ENCODE results near the gene POLD2.

- TF ChIP-seq, protein P1, sequence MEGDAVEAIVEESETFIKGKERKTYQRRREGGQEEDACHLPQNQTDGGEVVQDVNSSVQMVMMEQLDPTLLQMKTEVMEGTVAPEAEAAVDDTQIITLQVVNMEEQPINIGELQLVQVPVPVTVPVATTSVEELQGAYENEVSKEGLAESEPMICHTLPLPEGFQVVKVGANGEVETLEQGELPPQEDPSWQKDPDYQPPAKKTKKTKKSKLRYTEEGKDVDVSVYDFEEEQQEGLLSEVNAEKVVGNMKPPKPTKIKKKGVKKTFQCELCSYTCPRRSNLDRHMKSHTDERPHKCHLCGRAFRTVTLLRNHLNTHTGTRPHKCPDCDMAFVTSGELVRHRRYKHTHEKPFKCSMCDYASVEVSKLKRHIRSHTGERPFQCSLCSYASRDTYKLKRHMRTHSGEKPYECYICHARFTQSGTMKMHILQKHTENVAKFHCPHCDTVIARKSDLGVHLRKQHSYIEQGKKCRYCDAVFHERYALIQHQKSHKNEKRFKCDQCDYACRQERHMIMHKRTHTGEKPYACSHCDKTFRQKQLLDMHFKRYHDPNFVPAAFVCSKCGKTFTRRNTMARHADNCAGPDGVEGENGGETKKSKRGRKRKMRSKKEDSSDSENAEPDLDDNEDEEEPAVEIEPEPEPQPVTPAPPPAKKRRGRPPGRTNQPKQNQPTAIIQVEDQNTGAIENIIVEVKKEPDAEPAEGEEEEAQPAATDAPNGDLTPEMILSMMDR (IDR thresholded peaks at IDR 0.05; ENCODE audit: control extremely low read depth in 1 of 3, insufficient read depth in 1 of 3, low read depth in 1 of 3, low read length in 3 of 3): no peak
- TF ChIP-seq MAX (IDR thresholded peaks at IDR 0.05) (no peak), RAD21 (IDR thresholded peaks at IDR 0.05 in 1 of 2, conservative IDR thresholded peaks at IDR 0.05 in 1 of 2; ENCODE audit: low read depth in 2 of 2, low read length in 2 of 2) (no peak), MAFK (IDR thresholded peaks at IDR 0.05; ENCODE audit: low read depth, low read length) (no peak), RFX5 (IDR thresholded peaks at IDR 0.05; ENCODE audit: borderline replicate concordance, low read depth, low read length) (no peak), POLR2A (IDR thresholded peaks at IDR 0.05; ENCODE audit: control extremely low read depth in 1 of 2, low read depth in 2 of 2, low read length in 2 of 2) (no peak), CREB1 (IDR thresholded peaks at IDR 0.05) (no peak), POLR2AphosphoS5 (IDR thresholded peaks at IDR 0.05; ENCODE audit: low read depth, low read length) (no peak), CHD2 (IDR thresholded peaks at IDR 0.05; ENCODE audit: low read length) (no peak), SP1 (IDR thresholded peaks at IDR 0.05; ENCODE audit: low read depth, low read length) (no peak), USF2 (IDR thresholded peaks at IDR 0.05; ENCODE audit: low read length) (no peak)
- TF ChIP-seq, protein P2, sequence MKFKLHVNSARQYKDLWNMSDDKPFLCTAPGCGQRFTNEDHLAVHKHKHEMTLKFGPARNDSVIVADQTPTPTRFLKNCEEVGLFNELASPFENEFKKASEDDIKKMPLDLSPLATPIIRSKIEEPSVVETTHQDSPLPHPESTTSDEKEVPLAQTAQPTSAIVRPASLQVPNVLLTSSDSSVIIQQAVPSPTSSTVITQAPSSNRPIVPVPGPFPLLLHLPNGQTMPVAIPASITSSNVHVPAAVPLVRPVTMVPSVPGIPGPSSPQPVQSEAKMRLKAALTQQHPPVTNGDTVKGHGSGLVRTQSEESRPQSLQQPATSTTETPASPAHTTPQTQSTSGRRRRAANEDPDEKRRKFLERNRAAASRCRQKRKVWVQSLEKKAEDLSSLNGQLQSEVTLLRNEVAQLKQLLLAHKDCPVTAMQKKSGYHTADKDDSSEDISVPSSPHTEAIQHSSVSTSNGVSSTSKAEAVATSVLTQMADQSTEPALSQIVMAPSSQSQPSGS (IDR thresholded peaks at IDR 0.05; ENCODE audit: low read length): no peak
- TF ChIP-seq, protein P3, sequence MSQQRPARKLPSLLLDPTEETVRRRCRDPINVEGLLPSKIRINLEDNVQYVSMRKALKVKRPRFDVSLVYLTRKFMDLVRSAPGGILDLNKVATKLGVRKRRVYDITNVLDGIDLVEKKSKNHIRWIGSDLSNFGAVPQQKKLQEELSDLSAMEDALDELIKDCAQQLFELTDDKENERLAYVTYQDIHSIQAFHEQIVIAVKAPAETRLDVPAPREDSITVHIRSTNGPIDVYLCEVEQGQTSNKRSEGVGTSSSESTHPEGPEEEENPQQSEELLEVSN (IDR thresholded peaks at IDR 0.05): no peak
Measured at GRCh38 chr7:44121761-44122420, 1.5 kb downstream of the POLD2 start.

All from H1 (cell line).